ENCODE measurements around the gene TEKTIP1.

The TEKTIP1 gene

DNA sequence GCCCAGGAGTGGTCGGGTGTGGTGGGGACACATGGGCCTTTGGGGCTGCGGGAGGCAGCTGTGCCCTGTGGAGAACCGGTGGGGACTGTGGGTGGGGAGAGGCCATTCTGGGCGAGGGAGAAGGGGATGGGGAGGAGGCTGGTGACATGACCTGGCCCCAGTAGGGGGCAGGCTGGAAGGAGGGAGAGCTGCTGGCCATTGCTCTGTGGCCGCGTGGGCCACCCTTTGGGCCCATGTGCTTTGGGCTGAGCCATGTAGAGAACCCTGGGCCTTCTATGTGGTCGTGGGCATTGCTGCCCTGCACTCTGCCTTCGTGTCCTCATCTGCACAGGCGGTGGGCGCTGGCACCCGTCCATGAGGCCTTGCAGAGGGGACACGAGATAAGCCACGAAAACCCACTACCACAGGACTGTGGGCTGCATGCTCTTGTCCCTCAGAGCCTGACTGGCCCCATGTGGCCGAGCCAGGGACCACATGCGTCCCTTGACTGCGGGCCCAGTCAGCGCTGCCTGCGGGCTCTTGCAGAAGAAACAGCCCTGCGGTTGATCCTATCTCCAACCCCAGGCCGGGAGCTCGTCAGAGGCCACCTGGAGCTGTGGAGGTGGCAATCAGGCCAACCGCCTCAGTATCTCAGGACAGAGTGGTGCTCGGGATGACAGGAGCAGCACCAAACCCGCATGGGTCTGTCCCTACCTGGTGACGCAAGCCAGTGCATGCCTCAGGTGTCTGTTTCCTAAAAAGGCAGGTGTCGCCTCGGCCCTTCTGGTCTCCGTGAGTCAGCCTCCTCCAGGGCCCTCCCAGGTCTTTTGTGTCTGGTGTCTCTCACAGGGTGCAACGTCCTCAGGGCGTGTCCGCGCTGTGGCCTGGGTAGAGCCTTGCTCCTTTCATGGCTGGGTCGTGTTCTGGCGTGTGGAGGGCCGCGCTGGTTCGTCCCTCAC lies 18.5 kb upstream of the TEKTIP1 start:
- no peak for TF ChIP-seq CTCF (IDR thresholded peaks at IDR 0.05; ENCODE audit: low read length, missing control alignments)
- DNase-seq (ENCODE audit: low read depth), result no peak
- no peak overlapping the region for H3K4me3 ChIP-seq (replicated peaks; ENCODE audit: low read depth, low read length)

DNA sequence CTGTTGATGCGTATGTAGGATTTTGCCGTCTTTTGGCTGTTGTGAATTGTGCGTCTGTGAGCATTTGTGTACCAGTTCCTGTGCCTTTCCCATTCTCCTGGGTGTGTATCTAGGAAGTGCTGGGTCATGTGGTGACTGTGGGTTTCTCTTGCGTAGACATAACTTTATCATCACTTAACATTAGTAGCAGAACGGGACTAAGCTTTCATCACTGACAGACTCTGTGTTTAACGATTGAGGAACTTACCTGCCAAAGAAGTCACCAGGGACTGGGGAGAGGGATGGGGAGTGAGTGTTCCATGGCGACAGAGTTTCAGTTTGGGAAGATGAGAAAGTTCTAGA lies 17.9 kb upstream of the TEKTIP1 start:
- TF ChIP-seq CTCF (IDR thresholded peaks at IDR 0.05; ENCODE audit: low read length, missing control alignments), result no peak
- H3K4me3 ChIP-seq (replicated peaks; ENCODE audit: low read depth, low read length), result no peak overlapping the region
- no peak for DNase-seq (ENCODE audit: low read depth)

DNA sequence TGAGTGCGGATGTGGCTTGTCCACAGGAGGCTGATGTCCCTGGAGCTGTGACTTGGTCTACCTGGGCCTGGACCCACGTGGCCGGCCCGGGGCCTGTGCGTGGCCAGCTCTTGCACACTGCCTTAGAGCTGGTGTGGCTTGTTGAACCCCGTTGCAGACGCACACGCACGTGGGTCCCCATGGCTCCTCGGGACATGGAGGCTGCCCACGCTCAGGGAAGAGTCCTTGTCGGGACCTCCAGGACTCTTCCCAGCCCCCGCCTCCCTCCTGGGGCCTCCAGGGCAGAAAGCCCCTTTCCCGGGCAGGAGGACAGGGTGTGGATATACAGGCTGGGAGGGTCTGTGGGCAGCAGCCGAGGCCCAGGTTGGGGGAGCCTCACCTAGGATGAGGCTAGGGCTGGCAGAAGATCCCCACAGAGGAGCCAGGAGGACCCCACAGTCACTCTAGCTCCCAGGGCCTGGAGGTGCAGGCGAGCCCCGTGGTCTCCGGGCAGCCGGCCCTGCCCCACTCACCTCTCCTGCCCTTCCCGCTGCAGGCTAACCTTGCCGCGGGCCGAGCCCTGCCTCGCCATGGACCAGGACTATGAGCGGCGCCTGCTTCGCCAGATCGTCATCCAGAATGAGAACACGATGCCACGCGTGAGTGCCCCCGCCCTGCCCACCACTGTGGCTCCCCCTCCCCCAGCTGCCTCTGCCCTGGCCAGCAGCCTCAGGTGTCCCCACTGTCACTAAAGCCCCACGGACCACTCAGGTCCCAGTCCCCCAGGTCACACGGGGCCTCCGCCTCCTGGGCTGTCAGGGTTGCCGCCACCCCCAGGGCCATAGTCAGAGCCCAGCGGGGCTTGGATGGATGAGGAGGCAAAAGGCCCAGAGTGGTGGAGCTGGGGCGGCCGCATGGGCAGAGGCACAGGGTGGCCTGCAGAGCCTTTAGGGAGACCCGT lies 16.3 kb upstream of the TEKTIP1 start:
- no peak for TF ChIP-seq CTCF (IDR thresholded peaks at IDR 0.05; ENCODE audit: low read length, missing control alignments)
- DNase-seq (ENCODE audit: low read depth), result no peak
- H3K4me3 ChIP-seq (replicated peaks; ENCODE audit: low read depth, low read length), result no peak overlapping the region

- DNase-seq (ENCODE audit: low read depth), result no peak
- no peak for TF ChIP-seq CTCF (IDR thresholded peaks at IDR 0.05; ENCODE audit: low read length, missing control alignments)
- H3K4me3 ChIP-seq (replicated peaks; ENCODE audit: low read depth, low read length), result no peak overlapping the region
These were observed 15.5 kb upstream of the TEKTIP1 start for GRCh38 chr19:3523361-3524077.

- no peak for TF ChIP-seq CTCF (IDR thresholded peaks at IDR 0.05; ENCODE audit: low read length, missing control alignments)
- DNase-seq (ENCODE audit: low read depth), result no peak
- H3K4me3 ChIP-seq (replicated peaks; ENCODE audit: low read depth, low read length), result no peak overlapping the region
These were observed 14.7 kb upstream of the TEKTIP1 start for GRCh38 chr19:3524078-3524842.

- DNase-seq (ENCODE audit: low read depth), result no peak
- H3K4me3 ChIP-seq (replicated peaks; ENCODE audit: low read depth, low read length), result no peak overlapping the region
- no peak for TF ChIP-seq CTCF (IDR thresholded peaks at IDR 0.05; ENCODE audit: low read length, missing control alignments)
These were observed 14.0 kb upstream of the TEKTIP1 start for GRCh38 chr19:3524904-3525451.
